NCI-H2029 treated with DMSO at 0.1 percent for 48 hours (cell line): Measurements from ENCODE around the gene IFI27L2.

Experiments
- DNase-seq: peaks from one replicate; lab custom pipeline; 2025; lab: John Stamatoyannopoulos, UW

IFI27L2 gene

GRCh38 chr14:94152676-94153075 lies 23.3 kb upstream of the IFI27L2 start:
- DNase-seq = no peak

GRCh38 chr14:94145902-94146527 lies 16.6 kb upstream of the IFI27L2 start:
- DNase-seq = peak; percentile 55

GRCh38 chr14:94144765-94145164 lies 15.4 kb upstream of the IFI27L2 start:
- no peak for DNase-seq

GRCh38 chr14:94143711-94144110 lies 14.3 kb upstream of the IFI27L2 start:
- DNase-seq = no peak

- DNase-seq = no peak
These were observed 13.8 kb upstream of the IFI27L2 start for GRCh38 chr14:94143239-94143638.

GRCh38 chr14:94142836-94143235 lies 13.4 kb upstream of the IFI27L2 start:
- no peak for DNase-seq

GRCh38 chr14:94142247-94142646 lies 12.8 kb upstream of the IFI27L2 start:
- DNase-seq = no peak

GRCh38 chr14:94139421-94139820 lies 10.0 kb upstream of the IFI27L2 start:
- DNase-seq = no peak

GRCh38 chr14:94139006-94139405 lies 9.6 kb upstream of the IFI27L2 start:
- DNase-seq = no peak

- DNase-seq = no peak
These were observed 8.8 kb upstream of the IFI27L2 start for GRCh38 chr14:94138251-94138650.

- DNase-seq = peak; percentile 28
These were observed 7.3 kb upstream of the IFI27L2 start for GRCh38 chr14:94136575-94137331.

GRCh38 chr14:94135476-94135875 lies 6.1 kb upstream of the IFI27L2 start:
- DNase-seq = no peak

GRCh38 chr14:94132285-94132887 lies 3.0 kb upstream of the IFI27L2 start:
- peak; percentile 49 for DNase-seq

- no peak for DNase-seq
These were observed 482 bp upstream of the IFI27L2 start for GRCh38 chr14:94129758-94130414.

GRCh38 chr14:94128216-94128839 lies 1.1 kb downstream of the IFI27L2 start:
- no peak for DNase-seq

GRCh38 chr14:94127330-94127729 lies 2.1 kb downstream of the IFI27L2 start:
- no peak for DNase-seq

- DNase-seq = no peak
These were observed 2.6 kb downstream of the IFI27L2 start for GRCh38 chr14:94126800-94127199.

GRCh38 chr14:94126419-94126677 lies 3.1 kb downstream of the IFI27L2 start:
- DNase-seq = no peak

- no peak for DNase-seq
These were observed 3.6 kb downstream of the IFI27L2 start for GRCh38 chr14:94125659-94126418.

- no peak for DNase-seq
These were observed 4.6 kb downstream of the IFI27L2 start for GRCh38 chr14:94124582-94125377.

- no peak for DNase-seq
These were observed 5.5 kb downstream of the IFI27L2 start for GRCh38 chr14:94123868-94124267.
